Stimulated activated naive CD4-positive, alpha-beta T cell (primary cell): ENCODE measurements around the gene CCP110.

Experiments used
- DNase-seq, 6 experiments: peaks; one replicate each; lab custom pipeline; 2025; lab: John Stamatoyannopoulos, UW

CCP110 gene

GRCh38 chr16:19523559-19524355 is at the start of gene CCP110:
Gene CCP110 (plus strand): TSS chr16:19523942. CDS start chr16:19527882, 3,940 bp downstream.
- peak; percentile 88 to 91 (median 90) for DNase-seq

GRCh38 chr16:19474617-19475016 is 49.1 kb upstream of the CCP110 start:
- no peak for DNase-seq

GRCh38 chr16:19478505-19478904 is 45.2 kb upstream of the CCP110 start:
- no peak for DNase-seq

- DNase-seq = no peak
Measured at GRCh38 chr16:19479302-19479721, 44.4 kb upstream of the CCP110 start.

- DNase-seq = no peak
Measured at GRCh38 chr16:19481296-19481695, 42.4 kb upstream of the CCP110 start.

- no peak for DNase-seq
Measured at GRCh38 chr16:19481769-19482168, 42.0 kb upstream of the CCP110 start.

- DNase-seq = no peak
Measured at GRCh38 chr16:19482291-19482690, 41.5 kb upstream of the CCP110 start.

- DNase-seq = no peak
Measured at GRCh38 chr16:19484096-19484495, 39.6 kb upstream of the CCP110 start.

- no peak for DNase-seq
Measured at GRCh38 chr16:19485611-19486010, 38.1 kb upstream of the CCP110 start.

- DNase-seq = no peak
Measured at GRCh38 chr16:19486051-19486450, 37.7 kb upstream of the CCP110 start.

- DNase-seq = no peak
Measured at GRCh38 chr16:19486750-19487325, 36.9 kb upstream of the CCP110 start.

GRCh38 chr16:19488213-19488640 is 35.5 kb upstream of the CCP110 start:
- no peak for DNase-seq

- no peak for DNase-seq
Measured at GRCh38 chr16:19490619-19491018, 33.1 kb upstream of the CCP110 start.

GRCh38 chr16:19497176-19497575 is 26.6 kb upstream of the CCP110 start:
- DNase-seq = no peak

GRCh38 chr16:19499006-19499405 is 24.7 kb upstream of the CCP110 start:
- no peak for DNase-seq

GRCh38 chr16:19499481-19499880 is 24.3 kb upstream of the CCP110 start:
- no peak for DNase-seq

GRCh38 chr16:19502395-19503131 is 21.2 kb upstream of the CCP110 start:
- DNase-seq = peak; percentile 7 to 58 (median 32)

- DNase-seq = no peak
Measured at GRCh38 chr16:19503461-19504075, 20.2 kb upstream of the CCP110 start.

GRCh38 chr16:19505600-19506303 is 18.0 kb upstream of the CCP110 start:
- DNase-seq = no peak

GRCh38 chr16:19506965-19507364 is 16.8 kb upstream of the CCP110 start:
- no peak for DNase-seq

- DNase-seq = no peak
Measured at GRCh38 chr16:19507867-19508266, 15.9 kb upstream of the CCP110 start.

- no peak for DNase-seq
Measured at GRCh38 chr16:19512297-19512696, 11.4 kb upstream of the CCP110 start.
